Measurements from ENCODE around the gene ZMAT3.
A peak's percentile ranks its signal among the peaks of the same experiment; 100 is the strongest.

The ZMAT3 gene

GRCh38 chr3:179018808-179019207 lies 52.8 kb downstream of the ZMAT3 start:
- H3K36me3 ChIP-seq (replicated peaks; ENCODE audit: insufficient read depth, low read length) = no peaks in the 10 kb centered on the region
- no peak for TF ChIP-seq EZH2 (optimal IDR thresholded peaks at IDR 0.05; ENCODE audit: low read depth, low read length)
- TF ChIP-seq EZH2phosphoT487 (IDR thresholded peaks at IDR 0.05; ENCODE audit: low read length) = no peak
- no peak for TF ChIP-seq CTCF (IDR thresholded peaks at IDR 0.05; ENCODE audit: low read length)
- no peaks in the 10 kb centered on the region for H4K20me1 ChIP-seq (ENCODE audit: insufficient read depth, low read length)
- H3K9me2 ChIP-seq (replicated peaks; ENCODE audit: insufficient read depth, low read length) = no peaks in the 10 kb centered on the region
- H3F3A ChIP-seq (ENCODE audit: insufficient read depth, low read length) = peaks cover 3% of the 10 kb centered on the region; the same call in 1 of the 2 replicates
- H3K27me3 ChIP-seq (replicated peaks; ENCODE audit: insufficient read depth, low read length) = no peaks in the 10 kb centered on the region
- no peak overlapping the region for H3K27ac ChIP-seq (ENCODE audit: low read length)
- no peak overlapping the region for H3K9ac ChIP-seq (ENCODE audit: low read length)
- H3K4me3 ChIP-seq (ENCODE audit: low read length) = no peak overlapping the region
- H3K4me2 ChIP-seq (ENCODE audit: low read depth, low read length) = no peak overlapping the region
- DNase-seq = no peak
- peaks cover 16% of the 10 kb centered on the region for H3K4me1 ChIP-seq (ENCODE audit: low read length)
- H3K9me3 ChIP-seq (replicated peaks; ENCODE audit: insufficient read depth, low read length) = no peaks in the 10 kb centered on the region
- H2AFZ ChIP-seq (ENCODE audit: low read length) = no peak overlapping the region
- H3K79me2 ChIP-seq (ENCODE audit: low read length) = no peaks in the 10 kb centered on the region

- peak overlapping the region; percentile 66 for H3K4me2 ChIP-seq (ENCODE audit: low read depth, low read length)
Measured at GRCh38 chr3:179016979-179017670, 54.5 kb downstream of the ZMAT3 start.

GRCh38 chr3:179015551-179016020 lies 56.0 kb downstream of the ZMAT3 start:
- H3K9me3 ChIP-seq (replicated peaks; ENCODE audit: insufficient read depth, low read length) = no peaks in the 10 kb centered on the region
- H3K9me2 ChIP-seq (replicated peaks; ENCODE audit: insufficient read depth, low read length) = no peaks in the 10 kb centered on the region
- H3K4me1 ChIP-seq (ENCODE audit: low read length) = peaks cover 13% of the 10 kb centered on the region
- H3K79me2 ChIP-seq (ENCODE audit: low read length) = no peaks in the 10 kb centered on the region
- H3K27ac ChIP-seq (ENCODE audit: low read length) = no peak overlapping the region
- peak; percentile 94 for DNase-seq
- no peak overlapping the region for H3K4me2 ChIP-seq (ENCODE audit: low read depth, low read length)
- TF ChIP-seq EZH2 (optimal IDR thresholded peaks at IDR 0.05; ENCODE audit: low read depth, low read length) (no peak), CTCF (IDR thresholded peaks at IDR 0.05; ENCODE audit: low read length) (peak; percentile 96)
- no peak overlapping the region for H2AFZ ChIP-seq (ENCODE audit: low read length)
- H3K36me3 ChIP-seq (replicated peaks; ENCODE audit: insufficient read depth, low read length) = no peaks in the 10 kb centered on the region
- H4K20me1 ChIP-seq (ENCODE audit: insufficient read depth, low read length) = no peaks in the 10 kb centered on the region
- no peaks in the 10 kb centered on the region for H3K27me3 ChIP-seq (replicated peaks; ENCODE audit: insufficient read depth, low read length)
- H3F3A ChIP-seq (ENCODE audit: insufficient read depth, low read length) = peaks cover 3% of the 10 kb centered on the region; the same call in 1 of the 2 replicates
- no peak overlapping the region for H3K4me3 ChIP-seq (ENCODE audit: low read length)
- no peak overlapping the region for H3K9ac ChIP-seq (ENCODE audit: low read length)

More at GRCh38 chr3:179016979-179017670, 54.5 kb downstream of the ZMAT3 start:
- H3K9me2 ChIP-seq (replicated peaks; ENCODE audit: insufficient read depth, low read length) = no peaks in the 10 kb centered on the region
- H3K36me3 ChIP-seq (replicated peaks; ENCODE audit: insufficient read depth, low read length) = no peaks in the 10 kb centered on the region
- H4K20me1 ChIP-seq (ENCODE audit: insufficient read depth, low read length) = no peaks in the 10 kb centered on the region
- H3F3A ChIP-seq (ENCODE audit: insufficient read depth, low read length) = peaks cover 3% of the 10 kb centered on the region; the same call in 1 of the 2 replicates
- no peak for TF ChIP-seq CTCF (IDR thresholded peaks at IDR 0.05; ENCODE audit: low read length)
- TF ChIP-seq EZH2 (optimal IDR thresholded peaks at IDR 0.05; ENCODE audit: low read depth, low read length) = no peak
- no peak for TF ChIP-seq EZH2phosphoT487 (IDR thresholded peaks at IDR 0.05; ENCODE audit: low read length)
- H3K79me2 ChIP-seq (ENCODE audit: low read length) = no peaks in the 10 kb centered on the region
- H3K27me3 ChIP-seq (replicated peaks; ENCODE audit: insufficient read depth, low read length) = no peaks in the 10 kb centered on the region
- H3K4me1 ChIP-seq (ENCODE audit: low read length) = peaks cover 16% of the 10 kb centered on the region
- no peaks in the 10 kb centered on the region for H3K9me3 ChIP-seq (replicated peaks; ENCODE audit: insufficient read depth, low read length)
- peak overlapping the region; percentile 3; the same call in 1 of the 2 replicates for H3K27ac ChIP-seq (ENCODE audit: low read length)
- DNase-seq = peak; percentile 82
- peak overlapping the region; percentile 45 for H3K4me3 ChIP-seq (ENCODE audit: low read length)
- peak overlapping the region; percentile 43 for H2AFZ ChIP-seq (ENCODE audit: low read length)
- no peak overlapping the region for H3K9ac ChIP-seq (ENCODE audit: low read length)

Measured in MM.1S (cell line).